Prostate gland (tissue), 2 donors: ENCODE measurements around the gene MBD3L4. TPM values are rescaled to one million over a fixed set of nuclear protein-coding genes. Genes with fewer than 3 reads are reported as not detected.
"Not testable (repeated sequence)": the region's sequence is repeated elsewhere in the genome, so short reads cannot be mapped to it uniquely, and the experiment has no call there.

Experiments used
- DNase-seq: peaks from one replicate; pipeline ENCODE4 v3.0.0-alpha.2; 2019; ENCODE audit warnings: low spot score
- H3K27ac ChIP-seq, 2 donors: fragments of 200-600 bp; sonication (generic); 2 replicates each; pipeline ENCODE4 v1.5.1; 2017 to 2019
- H3K27me3 ChIP-seq: fragments of 200-600 bp; sonication (generic); replicated peaks from 2 replicates; pipeline ENCODE4 v1.5.1; 2019; ENCODE audit not compliant: insufficient read depth
- H3K36me3 ChIP-seq, 2 donors: fragments of 200-600 bp; sonication (generic); 1 replicate in 1 of 2; 2 replicates in 1 of 2; pipeline versions ENCODE4 v1.5.1 to v1.8.1; 2017 to 2019
- H3K4me1 ChIP-seq: fragments of 200-600 bp; sonication (generic); replicated peaks from 2 replicates; pipeline ENCODE4 v1.5.1; 2019
- H3K4me3 ChIP-seq, 2 donors: fragments of 200-600 bp; sonication (generic); 2 replicates each; pipeline ENCODE4 v1.5.1; 2017 to 2019
- H3K9me3 ChIP-seq: fragments of 200-600 bp; sonication (generic); 2 replicates; pipeline ENCODE4 v1.5.1; 2017
- WGBS: methylation state at CpG from one replicate; pipeline ENCODE4 v1.1.5; 2018; 5-methylcytosine and 5-hydroxymethylcytosine counted together
- intact Hi-C: fragments of 100-400 bp; cut with DNase I; formaldehyde crosslinking; loops from one replicate; pipeline ENCODE4 v1.14.2; 2022
- total RNA-seq, 2 donors: library from RNA; depleted of rRNA; stranded (reverse); fragments of >200 nt; gene quantifications; one replicate each; pipeline ENCODE4 v1.1.0, GENCODE V29; 2016

The MBD3L4 gene
- total RNA-seq, 2 donors from 2014 or later, result 1.5 TPM; not detected in 1

- intact Hi-C loops, DNase-seq, H3K36me3 ChIP-seq, H3K27ac ChIP-seq, H3K4me1 ChIP-seq, H3K27me3 ChIP-seq, H3K4me3 ChIP-seq, H3K9me3 ChIP-seq: not testable (repeated sequence)
- 93% methylated on average over 14 of the region's 14 CpGs for WGBS
These were observed 15.7 kb upstream of the MBD3L4 start for GRCh38 chr19:7055679-7056078.

- intact Hi-C loops, result not testable (repeated sequence)
These were observed 14.8 kb upstream of the MBD3L4 start for GRCh38 chr19:7054635-7055368.

GRCh38 chr19:7052896-7053295 lies 12.9 kb upstream of the MBD3L4 start:
- H3K27ac ChIP-seq, H3K27me3 ChIP-seq, DNase-seq, intact Hi-C loops, H3K4me3 ChIP-seq, H3K9me3 ChIP-seq, H3K36me3 ChIP-seq, H3K4me1 ChIP-seq: not testable (repeated sequence)
- 92% methylated on average over 7 of the region's 7 CpGs for WGBS

More at GRCh38 chr19:7054635-7055368, 14.8 kb upstream of the MBD3L4 start:
- H3K9me3 ChIP-seq, H3K36me3 ChIP-seq, H3K27ac ChIP-seq, H3K4me3 ChIP-seq, H3K4me1 ChIP-seq, DNase-seq, H3K27me3 ChIP-seq: not testable (repeated sequence)
- 94% methylated on average over 12 of the region's 14 CpGs for WGBS

GRCh38 chr19:7051421-7051820 lies 11.4 kb upstream of the MBD3L4 start:
- H3K9me3 ChIP-seq, intact Hi-C loops, H3K27ac ChIP-seq, H3K4me1 ChIP-seq, H3K4me3 ChIP-seq, H3K36me3 ChIP-seq, H3K27me3 ChIP-seq: not testable (repeated sequence)
- WGBS, result 85% methylated on average over 3 of the region's 5 CpGs
- DNase-seq, result peak; percentile 2

GRCh38 chr19:7049021-7049420 lies 9.0 kb upstream of the MBD3L4 start, which contains the start of gene MBD3L2:
Gene MBD3L2 (plus strand): TSS chr19:7049321. CDS start chr19:7049374, 53 bp downstream.
- DNase-seq, H3K36me3 ChIP-seq, H3K9me3 ChIP-seq, intact Hi-C loops, H3K27me3 ChIP-seq, H3K4me1 ChIP-seq, H3K4me3 ChIP-seq, H3K27ac ChIP-seq: not testable (repeated sequence)
- no CpG with 5 or more reads among the region's 7 CpGs for WGBS

- H3K27me3 ChIP-seq, DNase-seq: not testable (repeated sequence)
These were observed 1.6 kb upstream of the MBD3L4 start for GRCh38 chr19:7041563-7041962.

GRCh38 chr19:7030278-7030677 lies 9.7 kb downstream of the MBD3L4 start, which contains the start of gene MBD3L5:
Gene MBD3L5 (plus strand): TSS chr19:7030578. CDS start chr19:7030612, 34 bp downstream.
- 100% methylated on average over 1 of the region's 9 CpGs for WGBS
- intact Hi-C loops, DNase-seq, H3K36me3 ChIP-seq, H3K4me3 ChIP-seq, H3K9me3 ChIP-seq, H3K27me3 ChIP-seq, H3K4me1 ChIP-seq, H3K27ac ChIP-seq: not testable (repeated sequence)

More at GRCh38 chr19:7041563-7041962, 1.6 kb upstream of the MBD3L4 start:
- intact Hi-C loops, H3K4me3 ChIP-seq, H3K36me3 ChIP-seq, H3K4me1 ChIP-seq, H3K9me3 ChIP-seq, H3K27ac ChIP-seq: not testable (repeated sequence)
- WGBS, result no CpG with 5 or more reads among the region's 2 CpGs

- WGBS, result no CpG with 5 or more reads among the region's 1 CpG
- H3K27me3 ChIP-seq, H3K4me1 ChIP-seq, H3K4me3 ChIP-seq, H3K27ac ChIP-seq, H3K9me3 ChIP-seq, DNase-seq, H3K36me3 ChIP-seq, intact Hi-C loops: not testable (repeated sequence)
These were observed 11.2 kb downstream of the MBD3L4 start for GRCh38 chr19:7028790-7029189.

GRCh38 chr19:7021331-7021730 lies 18.6 kb downstream of the MBD3L4 start, which contains the start of gene MBD3L2B:
Gene MBD3L2B (minus strand): TSS chr19:7021431. CDS start chr19:7021397, 34 bp downstream.
- H3K36me3 ChIP-seq, H3K4me3 ChIP-seq, DNase-seq, H3K4me1 ChIP-seq, intact Hi-C loops, H3K27me3 ChIP-seq, H3K27ac ChIP-seq, H3K9me3 ChIP-seq: not testable (repeated sequence)
- WGBS, result no CpG with 5 or more reads among the region's 6 CpGs
